Right forelimb (tissue), 1 donor: Measurements from ENCODE around the gene TMEM170B.

ENCODE experiments used
- DNase-seq: peaks from one replicate; pipeline ENCODE4 v3.0.0-alpha.2; 2018

The TMEM170B gene

GRCh38 chr6:11622156-11622555 lies 84.6 kb downstream of the TMEM170B start:
- no peak for DNase-seq

- DNase-seq = no peak
These were observed 85.7 kb downstream of the TMEM170B start for GRCh38 chr6:11623272-11623671.

GRCh38 chr6:11625302-11625701 lies 87.8 kb downstream of the TMEM170B start:
- no peak for DNase-seq

GRCh38 chr6:11626356-11626755 lies 88.8 kb downstream of the TMEM170B start:
- DNase-seq = no peak

GRCh38 chr6:11628562-11628961 lies 91.0 kb downstream of the TMEM170B start:
- DNase-seq = no peak

GRCh38 chr6:11631008-11631407 lies 93.5 kb downstream of the TMEM170B start:
- DNase-seq = no peak

- no peak for DNase-seq
These were observed 94.0 kb downstream of the TMEM170B start for GRCh38 chr6:11631539-11631938.

- no peak for DNase-seq
These were observed 94.7 kb downstream of the TMEM170B start for GRCh38 chr6:11632231-11632630.

GRCh38 chr6:11632795-11633511 lies 95.4 kb downstream of the TMEM170B start:
- no peak for DNase-seq
